H1 (cell line): ENCODE measurements around the gene C1orf174. TPM values are rescaled to one million over a fixed set of nuclear protein-coding genes. Genes with fewer than 3 reads are reported as not detected.

Experiments
- CTCF ChIA-PET: fragments of 300-600 bp; sonication (Branson Sonifier 250); formaldehyde crosslinking; loops from one replicate; lab custom pipeline; 2021; ENCODE audit not compliant: partially characterized antibody; lab: Charles Lee
- POLR2A ChIA-PET: fragments of 300-600 bp; sonication (Branson Sonifier 250); formaldehyde crosslinking; loops from one replicate; lab custom pipeline; 2021; ENCODE audit warnings: inconsistent platforms; ENCODE audit not compliant: partially characterized antibody; lab: Charles Lee
- DNase-seq, 2 experiments: peaks; one replicate each; pipeline versions ENCODE4 v3.0.0 to v3.0.0-alpha.2; 2010 to 2022; ENCODE audit warnings: low spot score in 2 of 2, low read depth in 1 of 2, mixed read lengths in 1 of 2
- FAIRE-seq: peaks from 2 replicates; lab custom pipeline; 2011; peaks lifted over from hg19 to GRCh38; lab: Jason Lieb, UNC
- H2AFZ ChIP-seq: 2 replicates; pipeline ENCODE4 v1.8.1; 2012; ENCODE audit warnings: low read length, inconsistent platforms
- H2AK5ac ChIP-seq: 2 replicates; pipeline ENCODE4 v1.6.1; 2013; ENCODE audit warnings: low read depth, low read length
- H2BK120ac ChIP-seq: replicated peaks from 2 replicates; pipeline ENCODE3; 2013; ENCODE audit warnings: low read depth, low read length, inconsistent platforms
- H2BK12ac ChIP-seq: 2 replicates; pipeline ENCODE4 v1.6.1; 2013; ENCODE audit warnings: low read depth, low read length
- H2BK15ac ChIP-seq: 2 replicates; pipeline ENCODE4 v1.6.1; 2013; ENCODE audit warnings: low read length
- H2BK20ac ChIP-seq: 2 replicates; pipeline ENCODE4 v1.6.1; 2013; ENCODE audit warnings: low read length
- H2BK5ac ChIP-seq: 2 replicates; pipeline ENCODE4 v1.6.1; 2013; ENCODE audit warnings: low read depth, low read length
- H3K14ac ChIP-seq: 2 replicates; pipeline ENCODE4 v1.6.1; 2013; ENCODE audit warnings: inconsistent platforms; ENCODE audit not compliant: insufficient read length
- H3K18ac ChIP-seq: 2 replicates; pipeline ENCODE4 v1.6.1; 2013; ENCODE audit warnings: low read length; ENCODE audit errors: extremely low read depth
- H3K23ac ChIP-seq: 2 replicates; pipeline ENCODE4 v1.6.1; 2013; ENCODE audit warnings: inconsistent platforms; ENCODE audit not compliant: insufficient read length
- H3K23me2 ChIP-seq: 2 replicates; pipeline ENCODE4 v1.6.1; 2013; ENCODE audit warnings: low read depth, low read length
- H3K27ac ChIP-seq: 2 replicates; pipeline ENCODE4 v1.6.1; 2011; ENCODE audit warnings: low read depth, low read length, inconsistent platforms
- H3K27me3 ChIP-seq, 4 experiments: replicated peaks in 1 of 4; 1 replicate in 1 of 4; 2 replicates in 3 of 4; pipeline versions ENCODE4 v1.6.1 to v1.8.1; 2011 to 2013; ENCODE audit warnings: low read length in 3 of 4, mild to moderate bottlenecking in 3 of 4, inconsistent platforms in 2 of 4, mixed read lengths in 2 of 4, moderate library complexity in 1 of 4; ENCODE audit not compliant: control insufficient read depth in 3 of 4, insufficient read depth in 3 of 4; ENCODE audit errors: extremely low read depth in 1 of 4
- H3K36me3 ChIP-seq, 4 experiments: 2 replicates each; pipeline versions ENCODE4 v1.6.1 to v1.8.1; 2011 to 2013; ENCODE audit warnings: mild to moderate bottlenecking in 4 of 4, low read length in 3 of 4, moderate library complexity in 2 of 4, control low read depth in 1 of 4, inconsistent platforms in 1 of 4; ENCODE audit not compliant: insufficient read depth in 4 of 4, control insufficient read depth in 2 of 4
- H3K4ac ChIP-seq: replicated peaks from 2 replicates; pipeline ENCODE3; 2013; ENCODE audit warnings: low read length, low read depth, mixed read lengths, inconsistent platforms; ENCODE audit not compliant: insufficient read length
- H3K4me1 ChIP-seq, 4 experiments: replicated peaks in 1 of 4; 1 replicate in 1 of 4; 2 replicates in 3 of 4; pipeline versions ENCODE4 v1.6.1 to v1.8.1; 2011 to 2013; ENCODE audit warnings: low read length in 3 of 4, inconsistent platforms in 2 of 4, mixed read lengths in 1 of 4; ENCODE audit not compliant: insufficient read depth in 4 of 4, control insufficient read depth in 3 of 4
- H3K4me2 ChIP-seq, 2 experiments: 2 replicates each; pipeline versions ENCODE4 v1.6.1 to v1.8.1; 2011 to 2013; ENCODE audit warnings: low read depth in 2 of 2, low read length in 2 of 2, control low read depth in 1 of 2, inconsistent platforms in 1 of 2, mild to moderate bottlenecking in 1 of 2; ENCODE audit not compliant: insufficient read depth in 1 of 2
- H3K4me3 ChIP-seq, 4 experiments: fragments of 200-600, 300-600 bp in 1 of 4; sonication (generic), shearing (Covaris generic), sonication (Bioruptor Twin) in 1 of 4; 2 replicates each; pipeline versions ENCODE4 v1.5.1 to v1.8.1; 2011 to 2016; ENCODE audit warnings: low read length in 4 of 4, low read depth in 3 of 4, control low read depth in 2 of 4, inconsistent platforms in 2 of 4, mild to moderate bottlenecking in 2 of 4, mixed read lengths in 1 of 4, moderate library complexity in 1 of 4; ENCODE audit not compliant: insufficient read depth in 2 of 4; ENCODE audit errors: extremely low read depth in 1 of 4
- H3K56ac ChIP-seq: replicated peaks from 2 replicates; pipeline ENCODE3; 2013; ENCODE audit warnings: low read depth, mild to moderate bottlenecking, mixed read lengths, low read length, inconsistent platforms; ENCODE audit not compliant: insufficient read length
- H3K79me1 ChIP-seq: 2 replicates; pipeline ENCODE4 v1.6.1; 2013; ENCODE audit warnings: low read depth, low read length, control low read depth
- H3K79me2 ChIP-seq, 2 experiments: 2 replicates each; pipeline versions ENCODE4 v1.6.1 to v1.8.1; 2012 to 2013; ENCODE audit warnings: low read length in 2 of 2, mild to moderate bottlenecking in 2 of 2, inconsistent platforms in 1 of 2; ENCODE audit not compliant: insufficient read depth in 2 of 2, control insufficient read depth in 1 of 2
- H3K9ac ChIP-seq, 4 experiments: replicated peaks in 1 of 4; 1 replicate in 1 of 4; 2 replicates in 3 of 4; pipeline versions ENCODE4 v1.6.1 to v1.8.1; 2011 to 2013; ENCODE audit warnings: low read depth in 3 of 4, low read length in 3 of 4, control low read depth in 2 of 4, mild to moderate bottlenecking in 2 of 4, moderate library complexity in 2 of 4, inconsistent platforms in 1 of 4; ENCODE audit errors: extremely low read depth in 1 of 4
- H3K9me3 ChIP-seq, 2 experiments: 2 replicates each; pipeline versions ENCODE4 v1.6.1 to v1.8.1; 2012 to 2013; ENCODE audit warnings: mild to moderate bottlenecking in 2 of 2, moderate library complexity in 2 of 2, control low read depth in 1 of 2, inconsistent platforms in 1 of 2, low read depth in 1 of 2, low read length in 1 of 2, mixed read lengths in 1 of 2; ENCODE audit not compliant: insufficient read depth in 2 of 2
- H4K20me1 ChIP-seq, 2 experiments: replicated peaks in 1 of 2; 2 replicates each; pipeline versions ENCODE3 to v1.8.1; 2011 to 2013; ENCODE audit warnings: inconsistent platforms in 2 of 2, low read length in 2 of 2, mild to moderate bottlenecking in 1 of 2; ENCODE audit not compliant: insufficient read depth in 2 of 2, control insufficient read depth in 1 of 2
- H4K5ac ChIP-seq: 2 replicates; pipeline ENCODE4 v1.6.1; 2013; ENCODE audit warnings: low read length, low read depth, mixed read lengths, inconsistent platforms; ENCODE audit not compliant: insufficient read length
- H4K8ac ChIP-seq: 2 replicates; pipeline ENCODE4 v1.8.0; 2013; ENCODE audit warnings: mild to moderate bottlenecking, moderate library complexity, low read length, inconsistent platforms; ENCODE audit not compliant: insufficient read depth; ENCODE audit errors: extremely low read depth
- H4K91ac ChIP-seq: replicated peaks from 2 replicates; pipeline ENCODE3; 2013; ENCODE audit warnings: low read length, mixed read lengths, inconsistent platforms; ENCODE audit not compliant: insufficient read length
- CHD1 ChIP-seq: IDR thresholded peaks from 2 replicates; pipeline ENCODE4 v1.6.1; 2012; ENCODE audit warnings: low read depth, low read length, improper control_type of control experiment
- JUN ChIP-seq: IDR thresholded peaks from 2 replicates; pipeline ENCODE4 v1.6.1; 2011; ENCODE audit warnings: low read depth, mild to moderate bottlenecking, improper control_type of control experiment, low read length
- KDM5A ChIP-seq: fragments of 200-600 bp; IDR thresholded peaks from 2 replicates; pipeline ENCODE4 v1.7.1; 2012; ENCODE audit warnings: mild to moderate bottlenecking, low read length, inconsistent platforms, mixed read lengths
- NANOG ChIP-seq: IDR thresholded peaks from 2 replicates; pipeline ENCODE4 v1.6.1; 2011; ENCODE audit warnings: low read length, low read depth, mild to moderate bottlenecking, inconsistent platforms; ENCODE audit not compliant: insufficient read depth, poor library complexity, severe bottlenecking
- PHF8 ChIP-seq: fragments of 200-600 bp; sonication (generic); conservative IDR thresholded peaks from 2 replicates; pipeline ENCODE4 v1.7.1; 2012; ENCODE audit warnings: low read depth, mild to moderate bottlenecking, inconsistent platforms, low read length, moderate library complexity
- POLR2AphosphoS5 ChIP-seq: IDR thresholded peaks from 2 replicates; pipeline ENCODE4 v1.6.1; 2011; ENCODE audit warnings: low read depth, low read length
- SIRT6 ChIP-seq: IDR thresholded peaks from one replicate; pipeline ENCODE4 v1.7.1; 2012; ENCODE audit warnings: low read length, inconsistent platforms
- TCF12 ChIP-seq: IDR thresholded peaks from 2 replicates; pipeline ENCODE4 v1.6.1; 2011; ENCODE audit warnings: low read depth, mild to moderate bottlenecking, low read length
- USF2 ChIP-seq: IDR thresholded peaks from 2 replicates; pipeline ENCODE4 v1.6.1; 2011; ENCODE audit warnings: low read length, improper control_type of control experiment
- WGBS, 2 experiments: shearing (Covaris generic) in 1 of 2; methylation state at CpG; one replicate each; pipeline versions ENCODE4 v1.1.6 to v1.1.7; 2013 to 2015; ENCODE audit warnings: low lambda C conversion rate in 2 of 2, mixed read lengths in 2 of 2, inconsistent platforms in 1 of 2, low coverage in 1 of 2, missing lambda C conversion rate in 1 of 2; ENCODE audit not compliant: insufficient replicate concordance in 2 of 2, insufficient coverage in 1 of 2, insufficient read length in 1 of 2; ENCODE audit errors: extremely low coverage in 1 of 2, missing lambda C conversion rate in 1 of 2; 5-methylcytosine and 5-hydroxymethylcytosine counted together
- polyA plus RNA-seq, 7 experiments: library from polyadenylated mRNA; depleted of rRNA in 3 of 7; stranded (reverse) in 5 of 7; unstranded in 2 of 7; fragments of >200 nt in 5 of 7; fragments of 200-250 nt in 2 of 7; gene quantifications; 1 replicate in 5 of 7; 2 replicates in 1 of 7; 4 replicates in 1 of 7; pipeline versions ENCODE4 v1.2.1 to v1.2.3, GENCODE V29; 2011 to 2013; ENCODE audit warnings: missing spikeins in 2 of 7, mixed read lengths in 2 of 7
- total RNA-seq: library from RNA; stranded (reverse); fragmentation: NEBNext Ultra II Directional; extraction: Animal tissue kit (Norgen Biotek cat#: 25700); gene quantifications from 2 replicates; pipeline ENCODE4 v1.2.1, GENCODE V29; 2021
- TF ChIP-seq, protein P1 (sequence below): IDR thresholded peaks from 2 replicates; pipeline ENCODE4 v1.6.1; 2012; ENCODE audit warnings: low read length, inconsistent platforms

The C1orf174 gene
- total and polyA plus RNA-seq, 2 of the 8 experiments (the other 6 are each of a cell fraction or from before 2014, with no cell fraction given): 28.4 to 32.4 TPM

DNA sequence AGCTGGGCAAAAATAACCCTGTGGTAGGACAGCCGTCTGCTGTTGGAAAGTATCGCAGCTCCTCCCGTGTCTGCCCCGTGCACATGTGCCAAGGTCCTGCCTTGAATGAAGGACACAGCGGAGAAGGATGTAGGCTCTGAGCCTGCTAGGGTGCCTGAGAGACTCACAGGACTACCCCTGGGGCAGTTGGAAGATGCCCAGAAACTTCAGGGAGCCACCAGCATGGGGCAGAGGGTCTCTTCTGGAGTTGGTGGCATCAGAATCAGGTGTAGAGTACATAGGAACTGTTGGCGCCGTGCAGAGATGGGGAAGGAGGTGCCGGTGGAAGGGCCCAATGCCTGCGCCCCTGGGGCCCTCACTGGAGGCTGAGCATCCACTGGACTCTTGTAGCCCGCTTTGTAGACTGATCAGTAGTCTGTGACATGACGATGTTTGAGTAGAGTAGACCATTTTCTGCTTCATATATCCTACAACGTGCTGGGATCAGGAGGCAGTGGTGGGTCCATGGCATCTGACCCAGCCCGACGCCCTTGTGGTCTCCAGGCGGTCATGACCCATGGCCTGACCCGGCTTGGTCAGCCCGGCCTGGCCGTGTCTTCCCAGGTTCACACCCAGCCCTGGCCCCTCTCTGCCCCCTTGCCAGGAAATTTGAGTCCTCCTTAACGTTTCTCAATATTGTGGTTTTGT is 5.3 kb upstream of the C1orf174 start:
- no peaks in the 10 kb centered on the region for H3K27me3 ChIP-seq
- H2BK5ac ChIP-seq: no peak overlapping the region
- H2AK5ac ChIP-seq: no peak overlapping the region
- no peaks in the 10 kb centered on the region for H3K79me2 ChIP-seq
- no peak overlapping the region for H2BK12ac ChIP-seq
- H2BK15ac ChIP-seq: no peak overlapping the region
- no peak overlapping the region for H3K14ac ChIP-seq
- DNase-seq: no peak
- H3K4me3 ChIP-seq: no peak overlapping the region
- no peaks in the 10 kb centered on the region for H4K20me1 ChIP-seq
- no peak overlapping the region for H4K5ac ChIP-seq
- H3K9me3 ChIP-seq: no peaks in the 10 kb centered on the region
- no peak overlapping the region for H3K18ac ChIP-seq
- FAIRE-seq: no peak
- no peak overlapping the region for H3K23ac ChIP-seq
- H3K27ac ChIP-seq: no peak overlapping the region
- H2BK120ac ChIP-seq: no peak overlapping the region
- H3K23me2 ChIP-seq: peaks cover 4% of the 10 kb centered on the region; the same call in 1 of the 2 replicates
- H3K4me1 ChIP-seq: peaks cover 0 to 12% (median 2%) of the 10 kb centered on the region in 4 experiments; a peak in 1 of 7 replicates
- no peak overlapping the region for H2BK20ac ChIP-seq
- H3K4ac ChIP-seq: no peak overlapping the region
- H3K4me2 ChIP-seq: no peak overlapping the region
- H3K36me3 ChIP-seq: no peaks in the 10 kb centered on the region
- 90% methylated on average over 19 of the region's 19 CpGs; no CpG with 5 or more reads in 1 of the 2 experiments for WGBS, 2 experiments
- no peak overlapping the region for H4K8ac ChIP-seq
- POLR2A ChIA-PET: no interaction called here
- H3K56ac ChIP-seq: no peak overlapping the region
- H2AFZ ChIP-seq: no peak overlapping the region
- H4K91ac ChIP-seq: no peak overlapping the region
- no peak overlapping the region for H3K9ac ChIP-seq
- CTCF ChIA-PET: interaction anchor here (0.6 to 1.9 kb wide), 2 partner anchors 8 to 169 kb away, joined by 3 to 6 read pairs; no protein-coding TSS in a partner anchor
- no peaks in the 10 kb centered on the region; the same call in 1 of the 2 replicates for H3K79me1 ChIP-seq
- no peak for TF ChIP-seq CHD1
- no peak for TF ChIP-seq KDM5A
- TF ChIP-seq, protein P1, sequence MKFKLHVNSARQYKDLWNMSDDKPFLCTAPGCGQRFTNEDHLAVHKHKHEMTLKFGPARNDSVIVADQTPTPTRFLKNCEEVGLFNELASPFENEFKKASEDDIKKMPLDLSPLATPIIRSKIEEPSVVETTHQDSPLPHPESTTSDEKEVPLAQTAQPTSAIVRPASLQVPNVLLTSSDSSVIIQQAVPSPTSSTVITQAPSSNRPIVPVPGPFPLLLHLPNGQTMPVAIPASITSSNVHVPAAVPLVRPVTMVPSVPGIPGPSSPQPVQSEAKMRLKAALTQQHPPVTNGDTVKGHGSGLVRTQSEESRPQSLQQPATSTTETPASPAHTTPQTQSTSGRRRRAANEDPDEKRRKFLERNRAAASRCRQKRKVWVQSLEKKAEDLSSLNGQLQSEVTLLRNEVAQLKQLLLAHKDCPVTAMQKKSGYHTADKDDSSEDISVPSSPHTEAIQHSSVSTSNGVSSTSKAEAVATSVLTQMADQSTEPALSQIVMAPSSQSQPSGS: no peak
- TF ChIP-seq SIRT6: no peak
- TF ChIP-seq NANOG: no peak
- TF ChIP-seq PHF8: no peak
- no peak for TF ChIP-seq USF2
- no peak for TF ChIP-seq TCF12
- no peak for TF ChIP-seq POLR2AphosphoS5
- no peak for TF ChIP-seq JUN
